SK-N-SH (cell line): ENCODE results near the gene SYNE3. TPM values are rescaled to one million over a fixed set of nuclear protein-coding genes. Genes with fewer than 3 reads are reported as not detected.

Experiments
- CTCF ChIA-PET: fragments of 300-600, 350-600 bp; formaldehyde crosslinking; extraction: SDS; loops from one replicate; lab custom pipeline; 2021; lab: Yijun Ruan, JAX
- POLR2A ChIA-PET: fragments of 350-600 bp; sonication (Branson Sonifier 250); formaldehyde crosslinking; extraction: SDS; loops from one replicate; lab custom pipeline; 2020; ENCODE audit warnings: antibody characterized with exemption, inconsistent platforms; lab: Yijun Ruan, JAX
- DNase-seq: peaks from one replicate; pipeline ENCODE4 v3.0.0; 2012
- H2AFZ ChIP-seq: fragments of 200-600 bp; sonication (generic); 2 replicates; pipeline ENCODE4 v1.8.1; 2016; ENCODE audit warnings: antibody characterized with exemption, mild to moderate bottlenecking, low read depth
- H3F3A ChIP-seq: fragments of 200-600 bp; sonication (generic); replicated peaks from 2 replicates; pipeline ENCODE3; 2016; ENCODE audit warnings: antibody characterized with exemption, mild to moderate bottlenecking; ENCODE audit not compliant: insufficient read depth
- H3K27ac ChIP-seq, 2 experiments: fragments of 200-500 bp in 1 of 2; fragments of 200-600 bp in 1 of 2; sonication (Bioruptor generic) in 1 of 2; sonication (generic), shearing (Covaris generic) in 1 of 2; 2 replicates each; pipeline versions ENCODE4 v1.5.1 to v1.6.1; 2014 to 2016; ENCODE audit warnings: low read depth in 2 of 2, inconsistent platforms in 1 of 2, low read length in 1 of 2, mild to moderate bottlenecking in 1 of 2, mixed read lengths in 1 of 2
- H3K27me3 ChIP-seq: fragments of 200-600 bp; sonication (generic), shearing (Covaris generic); 2 replicates; pipeline ENCODE4 v1.6.1; 2016; ENCODE audit warnings: mixed run types; ENCODE audit not compliant: insufficient read depth
- H3K36me3 ChIP-seq, 2 experiments: fragments of 200-500 bp in 1 of 2; fragments of 200-600 bp in 1 of 2; sonication (Bioruptor generic) in 1 of 2; sonication (generic) in 1 of 2; replicated peaks in 1 of 2; 2 replicates each; pipeline versions ENCODE3 to v1.5.1; 2014 to 2016; ENCODE audit warnings: low read length in 1 of 2, mild to moderate bottlenecking in 1 of 2; ENCODE audit not compliant: insufficient read depth in 2 of 2, control insufficient read depth in 1 of 2
- H3K4me1 ChIP-seq, 2 experiments: fragments of 200-500 bp in 1 of 2; fragments of 200-600 bp in 1 of 2; sonication (Bioruptor generic) in 1 of 2; sonication (generic), shearing (Covaris generic) in 1 of 2; 2 replicates each; pipeline versions ENCODE4 v1.5.1 to v1.6.1; 2014 to 2016; ENCODE audit warnings: low read depth in 1 of 2, low read length in 1 of 2, mixed run types in 1 of 2; ENCODE audit not compliant: insufficient read depth in 2 of 2, control insufficient read depth in 1 of 2
- H3K4me2 ChIP-seq: fragments of 200-600 bp; sonication (generic), shearing (Covaris generic); 2 replicates; pipeline ENCODE4 v1.6.1; 2017; ENCODE audit warnings: mixed run types
- H3K4me3 ChIP-seq, 2 experiments: fragments of 200-500 bp in 1 of 2; fragments of 200-600 bp in 1 of 2; sonication (Bioruptor generic) in 1 of 2; sonication (generic), shearing (Covaris generic) in 1 of 2; 2 replicates each; pipeline versions ENCODE4 v1.5.1 to v1.8.1; 2014 to 2016; ENCODE audit warnings: low read depth in 2 of 2, inconsistent platforms in 1 of 2, low read length in 1 of 2, mild to moderate bottlenecking in 1 of 2, mixed read lengths in 1 of 2, moderate library complexity in 1 of 2
- H3K79me2 ChIP-seq: fragments of 200-600 bp; sonication (generic); 2 replicates; pipeline ENCODE4 v1.8.1; 2017; ENCODE audit warnings: mild to moderate bottlenecking; ENCODE audit not compliant: insufficient read depth
- H3K9ac ChIP-seq: fragments of 200-600 bp; sonication (generic); 2 replicates; pipeline ENCODE4 v1.6.1; 2017; ENCODE audit warnings: mixed run types
- H3K9me2 ChIP-seq: fragments of 200-600 bp; sonication (generic); 2 replicates; pipeline ENCODE4 v1.6.1; 2017; ENCODE audit warnings: mixed run types
- H3K9me3 ChIP-seq: fragments of 200-600 bp; sonication (generic); 2 replicates; pipeline ENCODE4 v1.6.1; 2017; ENCODE audit warnings: mixed run types, mild to moderate bottlenecking, moderate library complexity
- H4K20me1 ChIP-seq: fragments of 200-600 bp; sonication (generic); 2 replicates; pipeline ENCODE4 v1.6.1; 2017; ENCODE audit warnings: mild to moderate bottlenecking, mixed run types; ENCODE audit not compliant: insufficient read depth
- CHD2 ChIP-seq: fragments of 150-350 bp; IDR thresholded peaks from 2 replicates; pipeline ENCODE4 v1.6.1; 2018; ENCODE audit warnings: low read length; ENCODE audit not compliant: partially characterized antibody
- FOXJ3 ChIP-seq: sonication (generic); formaldehyde crosslinking; IDR thresholded peaks from 2 replicates; pipeline ENCODE4 v1.5.1; 2020; ENCODE audit warnings: mild to moderate bottlenecking, missing genetic modification reagents
- FOXM1 ChIP-seq: IDR thresholded peaks from 2 replicates; pipeline ENCODE4 v1.4.0; 2012; ENCODE audit warnings: low read depth, mild to moderate bottlenecking
- GABPA ChIP-seq: IDR thresholded peaks from 2 replicates; pipeline ENCODE4 v1.4.0; 2012; ENCODE audit warnings: low read depth, mild to moderate bottlenecking
- GATA2 ChIP-seq: sonication (generic); formaldehyde crosslinking; IDR thresholded peaks from 2 replicates; pipeline ENCODE4 v1.5.0; 2020; ENCODE audit warnings: mild to moderate bottlenecking, missing genetic modification reagents
- JUND ChIP-seq: IDR thresholded peaks from 2 replicates; pipeline ENCODE4 v1.4.0; 2012
- MXI1 ChIP-seq: IDR thresholded peaks from 2 replicates; pipeline ENCODE4 v1.6.1; 2012; ENCODE audit warnings: mild to moderate bottlenecking, low read depth, low read length, improper control_type of control experiment
- NFIC ChIP-seq: IDR thresholded peaks from 2 replicates; pipeline ENCODE4 v1.4.0; 2012; ENCODE audit warnings: borderline replicate concordance
- NRF1 ChIP-seq: IDR thresholded peaks from 2 replicates; pipeline ENCODE4 v1.6.1; 2012; ENCODE audit warnings: low read depth, mild to moderate bottlenecking, low read length
- POLR2AphosphoS5 ChIP-seq: IDR thresholded peaks from 2 replicates; pipeline ENCODE4 v1.6.1; 2012; ENCODE audit warnings: low read depth, low read length
- RCOR1 ChIP-seq: fragments of 150-350 bp; IDR thresholded peaks from 2 replicates; pipeline ENCODE4 v1.6.1; 2017; ENCODE audit warnings: antibody characterized with exemption, low read length
- RFX5 ChIP-seq: IDR thresholded peaks from 2 replicates; pipeline ENCODE4 v1.6.1; 2012; ENCODE audit warnings: mild to moderate bottlenecking, improper control_type of control experiment, low read length
- SIN3A ChIP-seq: IDR thresholded peaks from 2 replicates; pipeline ENCODE4 v1.6.1; 2012; ENCODE audit warnings: low read depth, mild to moderate bottlenecking, low read length, moderate library complexity, borderline replicate concordance
- SMC3 ChIP-seq: IDR thresholded peaks from 2 replicates; pipeline ENCODE4 v1.6.1; 2012; ENCODE audit warnings: low read depth, low read length, improper control_type of control experiment
- TAF1 ChIP-seq: IDR thresholded peaks from 2 replicates; pipeline ENCODE4 v1.6.1; 2012; ENCODE audit warnings: low read depth, mild to moderate bottlenecking, low read length, moderate library complexity, borderline replicate concordance
- TCF12 ChIP-seq: IDR thresholded peaks from 2 replicates; pipeline ENCODE4 v1.4.0; 2012
- WGBS: methylation state at CpG from one replicate; pipeline ENCODE4 v1.1.6; 2017; ENCODE audit warnings: low lambda C conversion rate; 5-methylcytosine and 5-hydroxymethylcytosine counted together
- polyA plus RNA-seq, 3 experiments: library from polyadenylated mRNA; depleted of rRNA; stranded (reverse); fragments of >200 nt; gene quantifications; 2 replicates each; pipeline ENCODE4 v1.2.3, GENCODE V29; 2012
- TF ChIP-seq, protein P1 (sequence below): IDR thresholded peaks from 2 replicates; pipeline ENCODE4; 2012
- TF ChIP-seq, protein P2 (sequence below): IDR thresholded peaks from 2 replicates; pipeline ENCODE4 v1.4.0; 2012; ENCODE audit warnings: low read depth, borderline replicate concordance
- TF ChIP-seq, protein P3 (sequence below): IDR thresholded peaks from 2 replicates; pipeline ENCODE4 v1.4.0; 2012; ENCODE audit warnings: low read depth, borderline replicate concordance
- TF ChIP-seq, protein P4 (sequence below): fragments of 150-350 bp; IDR thresholded peaks from 2 replicates; pipeline ENCODE4 v1.6.1; 2017; ENCODE audit warnings: antibody characterized with exemption, low read length, low read depth, borderline replicate concordance
- TF ChIP-seq, protein P5 (sequence below): IDR thresholded peaks from 2 replicates; pipeline ENCODE4 v1.4.0; 2012; ENCODE audit warnings: low read depth

The SYNE3 gene
- polyA plus RNA-seq, 1 of the 3 experiments (the other 2 are of a cell fraction), result 2.0 TPM

DNA sequence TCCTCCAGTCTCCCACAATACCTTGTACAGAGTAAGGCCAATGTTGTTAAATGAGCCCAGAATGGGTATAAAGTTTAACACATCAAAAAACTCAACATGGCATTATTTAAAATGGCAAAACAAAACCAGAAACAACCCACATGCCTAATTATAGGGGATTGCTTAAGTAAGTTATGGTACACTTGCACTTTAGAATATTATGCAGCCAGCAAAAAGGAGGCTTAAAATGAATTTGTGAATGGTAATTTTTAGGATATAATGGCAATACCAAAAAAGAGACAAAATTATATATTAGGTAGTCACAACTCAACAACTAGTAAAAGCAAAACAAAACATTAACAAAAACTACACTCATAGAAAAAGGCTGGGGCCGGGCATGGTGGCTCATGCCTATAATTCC, 39.7 kb downstream of the SYNE3 start:
- H3K9ac ChIP-seq, result no peak overlapping the region
- no peak overlapping the region for H3K4me3 ChIP-seq
- H3K9me2 ChIP-seq, result no peaks in the 10 kb centered on the region
- no peak for DNase-seq
- peaks cover 0 to 34% of the 10 kb centered on the region in 2 experiments; a peak in 2 of 4 replicates for H3K4me1 ChIP-seq
- no peaks in the 10 kb centered on the region for H3K9me3 ChIP-seq
- H3K4me2 ChIP-seq, result no peak overlapping the region
- no peak overlapping the region for H3K27ac ChIP-seq
- H4K20me1 ChIP-seq, result no peaks in the 10 kb centered on the region
- no peak overlapping the region for H2AFZ ChIP-seq
- ChIA-PET CTCF (no interaction called here), POLR2A (no interaction called here)
- no peaks in the 10 kb centered on the region for H3K27me3 ChIP-seq
- 89% methylated on average over 1 of the region's 1 CpG for WGBS
- no peaks in the 10 kb centered on the region for H3K79me2 ChIP-seq
- TF ChIP-seq, protein P1, sequence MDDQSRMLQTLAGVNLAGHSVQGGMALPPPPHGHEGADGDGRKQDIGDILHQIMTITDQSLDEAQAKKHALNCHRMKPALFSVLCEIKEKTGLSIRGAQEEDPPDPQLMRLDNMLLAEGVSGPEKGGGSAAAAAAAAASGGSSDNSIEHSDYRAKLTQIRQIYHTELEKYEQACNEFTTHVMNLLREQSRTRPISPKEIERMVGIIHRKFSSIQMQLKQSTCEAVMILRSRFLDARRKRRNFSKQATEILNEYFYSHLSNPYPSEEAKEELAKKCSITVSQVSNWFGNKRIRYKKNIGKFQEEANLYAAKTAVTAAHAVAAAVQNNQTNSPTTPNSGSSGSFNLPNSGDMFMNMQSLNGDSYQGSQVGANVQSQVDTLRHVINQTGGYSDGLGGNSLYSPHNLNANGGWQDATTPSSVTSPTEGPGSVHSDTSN, result no peak
- no peak for TF ChIP-seq NRF1
- TF ChIP-seq, protein P2, sequence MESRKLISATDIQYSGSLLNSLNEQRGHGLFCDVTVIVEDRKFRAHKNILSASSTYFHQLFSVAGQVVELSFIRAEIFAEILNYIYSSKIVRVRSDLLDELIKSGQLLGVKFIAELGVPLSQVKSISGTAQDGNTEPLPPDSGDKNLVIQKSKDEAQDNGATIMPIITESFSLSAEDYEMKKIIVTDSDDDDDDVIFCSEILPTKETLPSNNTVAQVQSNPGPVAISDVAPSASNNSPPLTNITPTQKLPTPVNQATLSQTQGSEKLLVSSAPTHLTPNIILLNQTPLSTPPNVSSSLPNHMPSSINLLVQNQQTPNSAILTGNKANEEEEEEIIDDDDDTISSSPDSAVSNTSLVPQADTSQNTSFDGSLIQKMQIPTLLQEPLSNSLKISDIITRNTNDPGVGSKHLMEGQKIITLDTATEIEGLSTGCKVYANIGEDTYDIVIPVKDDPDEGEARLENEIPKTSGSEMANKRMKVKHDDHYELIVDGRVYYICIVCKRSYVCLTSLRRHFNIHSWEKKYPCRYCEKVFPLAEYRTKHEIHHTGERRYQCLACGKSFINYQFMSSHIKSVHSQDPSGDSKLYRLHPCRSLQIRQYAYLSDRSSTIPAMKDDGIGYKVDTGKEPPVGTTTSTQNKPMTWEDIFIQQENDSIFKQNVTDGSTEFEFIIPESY, result no peak
- no peak for TF ChIP-seq CHD2
- no peak for TF ChIP-seq FOXM1
- no peak for TF ChIP-seq GABPA
- TF ChIP-seq SMC3, result no peak
- TF ChIP-seq, protein P3, sequence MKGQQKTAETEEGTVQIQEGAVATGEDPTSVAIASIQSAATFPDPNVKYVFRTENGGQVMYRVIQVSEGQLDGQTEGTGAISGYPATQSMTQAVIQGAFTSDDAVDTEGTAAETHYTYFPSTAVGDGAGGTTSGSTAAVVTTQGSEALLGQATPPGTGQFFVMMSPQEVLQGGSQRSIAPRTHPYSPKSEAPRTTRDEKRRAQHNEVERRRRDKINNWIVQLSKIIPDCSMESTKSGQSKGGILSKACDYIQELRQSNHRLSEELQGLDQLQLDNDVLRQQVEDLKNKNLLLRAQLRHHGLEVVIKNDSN, result no peak
- TF ChIP-seq, protein P4, sequence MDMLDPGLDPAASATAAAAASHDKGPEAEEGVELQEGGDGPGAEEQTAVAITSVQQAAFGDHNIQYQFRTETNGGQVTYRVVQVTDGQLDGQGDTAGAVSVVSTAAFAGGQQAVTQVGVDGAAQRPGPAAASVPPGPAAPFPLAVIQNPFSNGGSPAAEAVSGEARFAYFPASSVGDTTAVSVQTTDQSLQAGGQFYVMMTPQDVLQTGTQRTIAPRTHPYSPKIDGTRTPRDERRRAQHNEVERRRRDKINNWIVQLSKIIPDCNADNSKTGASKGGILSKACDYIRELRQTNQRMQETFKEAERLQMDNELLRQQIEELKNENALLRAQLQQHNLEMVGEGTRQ, result no peak
- no peaks in the 10 kb centered on the region for H3F3A ChIP-seq
- peaks cover 0 to 2% of the 10 kb centered on the region in 2 experiments for H3K36me3 ChIP-seq

DNA sequence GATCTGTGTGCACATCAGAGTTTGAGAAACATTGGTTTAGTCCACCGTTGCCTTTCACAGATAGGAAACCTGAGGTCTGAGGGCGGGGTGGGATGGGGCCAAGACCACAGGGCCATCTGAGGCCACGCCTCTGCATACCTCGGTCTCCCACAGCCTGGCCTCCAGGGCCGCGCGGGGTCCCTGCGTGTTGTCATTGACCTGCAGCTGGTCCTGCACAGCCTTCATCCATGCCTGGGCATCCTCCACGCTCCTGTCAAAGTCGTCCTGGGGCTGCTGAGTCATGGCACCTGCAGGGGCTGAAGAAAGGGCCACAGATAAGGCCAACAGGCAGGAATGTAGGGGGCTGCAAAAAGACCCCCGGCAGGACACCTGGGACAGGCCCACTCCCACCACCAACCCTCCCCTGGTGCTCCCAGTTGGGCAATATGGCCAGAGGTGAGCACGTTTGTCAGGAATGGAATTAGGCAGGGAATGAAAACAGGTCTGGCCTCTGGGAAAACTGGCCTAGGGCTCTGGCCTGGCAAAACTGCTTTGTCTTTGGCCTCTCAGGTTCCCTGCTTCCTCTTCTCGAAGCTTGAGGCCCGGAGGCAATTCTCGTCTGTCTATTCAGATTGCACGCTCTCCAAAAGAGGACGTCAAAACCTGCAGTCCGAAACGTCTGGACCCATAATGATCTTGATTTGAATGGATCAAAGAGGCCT, 40.8 kb downstream of the SYNE3 start:
- ChIA-PET POLR2A (interaction anchor here (0.6 kb wide), 1 partner anchor 364 kb away, joined by 5 read pairs; no protein-coding TSS in a partner anchor), CTCF (interaction anchor here (0.8 kb wide), 1 partner anchor 51 kb away, joined by 3 read pairs; no protein-coding TSS in a partner anchor)
- Histone ChIP-seq H3K27ac (no peak overlapping the region; a peak in 1 of 4 replicates), H3K9me3 (no peaks in the 10 kb centered on the region), H3K4me3 (no peak overlapping the region), H3K27me3 (no peaks in the 10 kb centered on the region), H4K20me1 (no peaks in the 10 kb centered on the region), H3K79me2 (no peaks in the 10 kb centered on the region), H3K4me1 (peaks cover 0 to 23% of the 10 kb centered on the region in 2 experiments; a peak in 2 of 4 replicates), H2AFZ (no peak overlapping the region), H3K4me2 (no peak overlapping the region), H3K36me3 (peaks cover 0 to 2% of the 10 kb centered on the region in 2 experiments), H3K9ac (no peak overlapping the region), H3K9me2 (no peaks in the 10 kb centered on the region), H3F3A (no peaks in the 10 kb centered on the region)
- WGBS, result 91% methylated on average over 19 of the region's 19 CpGs
- no peak for DNase-seq
- TF ChIP-seq, protein P5, sequence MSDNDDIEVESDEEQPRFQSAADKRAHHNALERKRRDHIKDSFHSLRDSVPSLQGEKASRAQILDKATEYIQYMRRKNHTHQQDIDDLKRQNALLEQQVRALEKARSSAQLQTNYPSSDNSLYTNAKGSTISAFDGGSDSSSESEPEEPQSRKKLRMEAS, result no peak
- TF ChIP-seq TCF12 (no peak), GATA2 (no peak), FOXJ3 (CRISPR knock-in tag) (no peak), MXI1 (no peak), RFX5 (no peak), TAF1 (no peak), GABPA (no peak), POLR2AphosphoS5 (no peak), NFIC (no peak), RCOR1 (no peak), JUND (no peak), CHD2 (no peak), SIN3A (no peak)
- TF ChIP-seq, protein P2, result no peak
